IMR-90 (cell line): ENCODE results near the gene STXBP4.

Experiments used
- CEBPB ChIP-seq: IDR thresholded peaks from 2 replicates; pipeline ENCODE4 v1.6.1; 2012; ENCODE audit warnings: low read depth, low read length, improper control_type of control experiment
- POLR2A ChIP-seq: IDR thresholded peaks from 2 replicates; pipeline ENCODE4 v1.6.1; 2012; ENCODE audit warnings: mild to moderate bottlenecking, low read depth, low read length
- RFX5 ChIP-seq: IDR thresholded peaks from 2 replicates; pipeline ENCODE4 v1.8.0; 2012; ENCODE audit warnings: low read depth, mild to moderate bottlenecking, low read length, moderate library complexity
- TF ChIP-seq, protein P1 (sequence below): conservative IDR thresholded peaks from 2 replicates; pipeline ENCODE4 v1.5.1; 2012; ENCODE audit warnings: mild to moderate bottlenecking, low read depth, low read length, improper control_type of control experiment
- TF ChIP-seq, protein P2 (sequence below): fragments of 150-350 bp; IDR thresholded peaks from 2 replicates; pipeline ENCODE4 v1.6.1; 2017; ENCODE audit warnings: mild to moderate bottlenecking, antibody characterized with exemption, low read length, low read depth

DNA sequence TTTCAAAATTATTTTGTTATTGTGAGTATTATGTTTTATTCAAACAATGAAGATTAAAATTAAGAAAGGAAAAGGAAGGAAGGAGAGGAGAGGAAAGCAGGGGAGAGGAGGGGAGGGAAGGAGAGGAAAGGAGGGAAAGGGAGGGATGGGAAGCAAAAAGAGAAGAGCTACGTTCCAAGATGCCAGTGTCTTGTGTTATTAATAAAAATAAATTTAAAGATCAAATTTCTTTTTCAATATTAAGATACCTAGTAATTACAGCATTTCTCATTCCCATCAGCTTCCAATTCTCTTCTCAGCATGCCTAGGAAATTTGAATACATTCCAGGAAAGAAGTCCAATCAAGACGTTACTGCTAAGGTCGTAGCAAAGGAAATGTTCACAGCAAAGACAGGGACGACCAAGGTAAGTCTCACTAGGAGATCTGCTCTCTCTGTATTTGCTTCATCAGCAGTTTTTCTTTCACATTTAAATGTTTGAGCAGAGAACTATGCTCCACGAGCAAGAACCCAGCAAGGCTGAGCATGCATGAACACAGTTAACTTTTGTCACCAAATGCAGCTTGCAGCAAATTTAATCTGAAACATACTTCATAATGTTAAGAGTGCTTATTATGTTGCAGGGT, 232.9 kb downstream of the STXBP4 start:
- no peak for TF ChIP-seq RFX5
- TF ChIP-seq POLR2A, result no peak
- TF ChIP-seq, protein P1, sequence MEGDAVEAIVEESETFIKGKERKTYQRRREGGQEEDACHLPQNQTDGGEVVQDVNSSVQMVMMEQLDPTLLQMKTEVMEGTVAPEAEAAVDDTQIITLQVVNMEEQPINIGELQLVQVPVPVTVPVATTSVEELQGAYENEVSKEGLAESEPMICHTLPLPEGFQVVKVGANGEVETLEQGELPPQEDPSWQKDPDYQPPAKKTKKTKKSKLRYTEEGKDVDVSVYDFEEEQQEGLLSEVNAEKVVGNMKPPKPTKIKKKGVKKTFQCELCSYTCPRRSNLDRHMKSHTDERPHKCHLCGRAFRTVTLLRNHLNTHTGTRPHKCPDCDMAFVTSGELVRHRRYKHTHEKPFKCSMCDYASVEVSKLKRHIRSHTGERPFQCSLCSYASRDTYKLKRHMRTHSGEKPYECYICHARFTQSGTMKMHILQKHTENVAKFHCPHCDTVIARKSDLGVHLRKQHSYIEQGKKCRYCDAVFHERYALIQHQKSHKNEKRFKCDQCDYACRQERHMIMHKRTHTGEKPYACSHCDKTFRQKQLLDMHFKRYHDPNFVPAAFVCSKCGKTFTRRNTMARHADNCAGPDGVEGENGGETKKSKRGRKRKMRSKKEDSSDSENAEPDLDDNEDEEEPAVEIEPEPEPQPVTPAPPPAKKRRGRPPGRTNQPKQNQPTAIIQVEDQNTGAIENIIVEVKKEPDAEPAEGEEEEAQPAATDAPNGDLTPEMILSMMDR, result no peak
- TF ChIP-seq CEBPB, result no peak
- TF ChIP-seq, protein P2, sequence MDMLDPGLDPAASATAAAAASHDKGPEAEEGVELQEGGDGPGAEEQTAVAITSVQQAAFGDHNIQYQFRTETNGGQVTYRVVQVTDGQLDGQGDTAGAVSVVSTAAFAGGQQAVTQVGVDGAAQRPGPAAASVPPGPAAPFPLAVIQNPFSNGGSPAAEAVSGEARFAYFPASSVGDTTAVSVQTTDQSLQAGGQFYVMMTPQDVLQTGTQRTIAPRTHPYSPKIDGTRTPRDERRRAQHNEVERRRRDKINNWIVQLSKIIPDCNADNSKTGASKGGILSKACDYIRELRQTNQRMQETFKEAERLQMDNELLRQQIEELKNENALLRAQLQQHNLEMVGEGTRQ, result no peak
